GM18951 (cell line): ENCODE measurements around the gene LMBR1.
"Not testable (repeated sequence)": the region's sequence is repeated elsewhere in the genome, so short reads cannot be mapped to it uniquely, and the experiment has no call there.

Experiments used
- POLR2A ChIP-seq: IDR thresholded peaks from 4 replicates; pipeline ENCODE4 v1.6.1; 2011; ENCODE audit warnings: mild to moderate bottlenecking; ENCODE audit not compliant: insufficient read length, insufficient read depth; ENCODE audit errors: extremely low read depth
- in situ Hi-C: fragments of 300-500 bp; cut with MboI; formaldehyde crosslinking; loops from one replicate; pipeline ENCODE4 v1.12.0; 2022; ENCODE audit warnings: low sequenced_read_pairs, mixed read lengths, inconsistent platforms; ENCODE audit not compliant: unreplicated experiment

Gene LMBR1

DNA sequence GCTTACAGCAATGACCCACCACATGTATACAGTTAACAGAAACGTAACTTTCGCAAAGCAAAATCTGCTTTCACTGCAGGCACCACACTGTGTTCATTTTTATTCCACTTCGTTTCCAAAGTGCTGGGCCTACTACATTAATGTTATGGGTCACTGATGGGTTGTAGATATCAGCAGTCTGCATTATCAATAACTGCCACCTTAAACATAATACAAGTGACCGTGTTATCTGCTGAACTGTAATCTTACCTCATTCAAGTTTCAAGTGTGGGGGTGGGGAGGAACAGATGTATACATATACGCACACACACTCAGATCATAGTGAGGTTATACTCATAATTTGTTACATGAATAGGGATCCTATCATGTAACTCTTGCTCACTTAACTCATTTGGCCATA is 231.3 kb downstream of the LMBR1 start:
- no peak for TF ChIP-seq POLR2A
- in situ Hi-C loops, result no loop called here

GRCh38 chr7:156659961-156660360 is 233.0 kb downstream of the LMBR1 start:
- no peak for TF ChIP-seq POLR2A
- in situ Hi-C loops, result no loop called here

DNA sequence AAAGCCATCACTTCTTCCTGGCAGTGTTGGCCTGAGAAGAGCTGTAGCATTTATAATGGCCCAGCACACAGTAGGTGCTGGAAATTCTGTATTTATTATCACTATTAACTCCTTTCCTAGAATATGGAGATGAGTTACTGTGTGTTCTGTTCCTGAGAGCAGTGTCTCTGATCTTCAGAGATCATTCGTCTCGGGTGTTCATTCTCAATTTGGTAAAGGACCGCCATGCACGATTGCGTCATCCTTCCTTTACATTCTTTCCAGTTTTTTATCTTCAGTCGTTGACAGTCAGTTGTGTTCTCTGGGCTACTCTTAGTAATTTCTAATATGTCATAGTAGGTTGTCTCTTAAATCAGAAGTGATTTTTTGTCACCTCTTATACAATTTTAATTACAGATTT is 233.8 kb downstream of the LMBR1 start:
- TF ChIP-seq POLR2A, result no peak
- in situ Hi-C loops, result no loop called here

GRCh38 chr7:156657681-156658080 is 235.3 kb downstream of the LMBR1 start:
- no peak for TF ChIP-seq POLR2A
- in situ Hi-C loops, result no loop called here

DNA sequence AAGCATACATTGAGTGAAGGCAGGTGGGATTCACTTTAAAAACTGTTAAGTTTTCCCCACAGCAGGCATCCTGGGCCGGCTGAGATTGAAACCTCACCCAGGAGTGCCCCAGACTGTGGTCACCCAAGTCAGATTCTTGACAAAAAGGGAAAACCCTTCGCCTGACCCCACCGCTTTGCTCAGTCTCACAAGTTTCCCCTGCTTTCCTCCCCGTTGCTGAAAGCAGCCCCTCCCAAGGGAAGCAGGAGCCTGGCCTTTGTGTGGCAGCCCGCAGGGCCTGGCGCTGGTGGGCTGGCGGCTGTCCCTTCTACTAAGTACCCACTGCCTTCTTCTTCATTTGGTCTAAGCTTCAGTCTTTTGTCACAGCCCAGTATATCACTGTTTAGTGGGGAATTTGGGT is 236.4 kb downstream of the LMBR1 start:
- no peak for TF ChIP-seq POLR2A
- in situ Hi-C loops, result no loop called here

DNA sequence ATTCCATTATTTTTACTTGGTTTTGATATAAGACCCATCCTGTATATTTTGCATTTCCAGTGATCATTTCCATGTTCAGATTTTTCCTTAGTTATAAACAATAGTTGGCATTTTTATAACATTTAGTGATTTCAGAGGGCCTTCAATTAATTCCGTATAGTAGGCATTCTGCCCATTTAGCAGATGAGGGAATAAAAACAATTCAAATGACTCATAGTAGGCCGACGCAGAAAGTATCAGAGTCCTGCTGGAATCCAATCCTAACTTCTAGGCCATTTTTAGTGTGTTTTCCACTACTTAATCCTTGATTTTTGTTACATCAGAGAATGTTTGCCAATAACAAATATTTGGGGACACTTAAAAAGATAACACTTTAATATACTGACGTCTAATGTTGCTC is 237.0 kb downstream of the LMBR1 start:
- in situ Hi-C loops, result no loop called here
- TF ChIP-seq POLR2A, result no peak

GRCh38 chr7:156655251-156655650 is 237.7 kb downstream of the LMBR1 start:
- in situ Hi-C loops, result no loop called here
- no peak for TF ChIP-seq POLR2A

DNA sequence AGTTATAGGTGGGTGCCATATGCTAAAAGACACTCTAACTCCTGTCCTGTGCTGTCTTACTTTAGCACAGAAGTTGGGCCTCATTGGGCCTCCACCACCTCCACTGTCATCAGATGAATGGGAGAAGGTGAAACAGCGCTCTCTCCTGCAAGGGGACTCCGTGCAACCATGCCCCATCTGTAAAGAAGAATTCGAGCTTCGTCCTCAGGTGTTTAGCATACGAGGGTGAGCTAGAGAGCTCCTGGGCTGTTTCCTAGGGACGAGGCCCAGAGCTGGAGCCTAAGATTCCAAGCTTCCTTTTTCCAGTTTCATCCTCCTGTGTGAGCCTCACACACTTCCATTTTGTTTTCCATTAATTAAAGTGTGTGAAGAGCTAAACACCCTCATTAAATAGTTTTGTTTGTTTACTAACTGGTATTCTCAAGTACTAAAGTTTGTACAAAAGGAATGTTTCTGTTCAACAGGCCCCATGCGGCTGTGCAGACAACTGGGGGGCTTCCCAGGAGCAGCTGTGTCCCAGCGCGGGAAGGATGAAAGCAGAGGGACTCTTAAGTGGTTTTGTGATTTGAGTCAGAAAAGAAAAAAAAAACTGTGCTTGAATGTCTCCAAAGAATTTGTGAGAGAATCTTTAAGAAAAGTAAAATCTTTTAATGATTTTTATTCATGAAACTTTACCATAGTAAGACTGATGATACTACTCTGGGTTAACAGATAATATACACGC is 238.3 kb downstream of the LMBR1 start:
- in situ Hi-C loops, result no loop called here
- TF ChIP-seq POLR2A, result no peak

GRCh38 chr7:156652886-156653568 is 240.0 kb downstream of the LMBR1 start:
- TF ChIP-seq POLR2A, result no peak
- in situ Hi-C loops, result no loop called here

DNA sequence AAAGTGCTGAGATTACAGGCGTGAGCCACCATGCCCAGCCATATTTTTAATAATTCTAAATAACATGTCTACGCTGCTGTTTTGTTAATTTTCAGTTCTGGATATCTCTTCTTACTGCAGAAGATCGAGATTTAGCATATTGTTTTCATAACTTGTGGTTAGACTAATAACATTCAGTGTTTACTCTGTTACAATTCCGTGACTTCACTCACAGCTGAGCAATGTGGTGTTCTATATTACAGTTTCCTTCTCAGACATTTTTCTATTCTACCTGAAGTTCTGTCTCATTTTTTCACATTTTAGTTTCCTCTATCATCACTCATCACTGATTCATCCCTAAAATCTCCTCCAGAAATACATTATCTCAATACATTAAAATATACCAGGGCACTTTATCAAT is 241.5 kb downstream of the LMBR1 start:
- TF ChIP-seq POLR2A, result no peak
- in situ Hi-C loops, result no loop called here

DNA sequence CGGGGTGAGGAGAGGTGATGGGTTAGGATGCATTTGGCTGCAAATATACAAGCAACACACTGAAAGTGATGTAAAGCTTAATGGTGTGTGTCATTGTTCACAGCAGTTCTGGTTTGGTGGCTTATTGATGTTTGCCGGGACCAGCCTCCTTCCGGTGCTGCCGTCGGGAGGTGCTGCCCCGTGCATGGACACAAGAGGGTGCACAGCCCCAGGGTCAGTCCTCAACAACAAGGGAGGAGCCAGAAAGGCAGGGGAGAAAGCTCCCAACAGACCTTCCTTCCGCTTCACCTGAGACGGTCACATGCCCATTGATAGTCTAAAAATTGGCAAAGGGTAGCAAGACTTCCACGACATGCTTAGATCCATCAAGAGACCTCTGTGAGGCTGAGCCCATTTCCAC is 242.9 kb downstream of the LMBR1 start:
- TF ChIP-seq POLR2A, result no peak
- in situ Hi-C loops, result no loop called here

- in situ Hi-C loops, result not testable (repeated sequence)
These were observed 245.7 kb downstream of the LMBR1 start for GRCh38 chr7:156647330-156647729.

DNA sequence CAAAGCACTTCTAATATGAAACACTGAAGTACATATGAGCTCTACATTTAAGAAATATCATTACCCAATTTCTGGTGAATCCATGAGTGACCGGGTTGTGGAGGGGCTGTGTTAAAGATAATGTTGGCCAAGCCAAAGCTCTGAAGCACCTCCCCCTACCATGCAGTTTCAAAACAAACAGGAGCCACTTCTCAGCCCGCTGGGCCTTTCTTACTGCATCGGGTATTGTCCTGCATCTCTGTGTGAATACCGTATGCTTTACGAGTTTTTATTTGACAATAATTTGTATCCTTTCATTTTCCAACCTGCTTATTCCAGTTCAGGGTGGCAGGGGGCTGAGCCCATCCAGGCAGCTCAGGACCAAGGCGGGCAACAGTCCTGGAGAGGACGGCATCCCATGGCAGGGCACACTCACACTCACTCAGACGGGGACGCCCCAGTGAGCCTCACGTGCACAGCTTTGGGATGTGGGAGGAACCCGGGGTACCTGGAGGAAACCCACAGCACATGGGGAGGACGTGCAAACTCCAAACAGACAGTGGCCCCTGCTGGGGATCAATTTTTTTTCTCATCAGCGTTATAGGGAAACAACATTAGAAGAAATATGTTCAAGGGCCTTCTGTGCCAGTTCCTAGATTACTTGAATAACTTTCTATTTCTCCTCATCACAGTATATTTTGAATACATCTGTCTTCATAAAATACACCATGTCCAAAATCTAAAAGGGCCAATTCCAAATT is 250.5 kb downstream of the LMBR1 start:
- no peak for TF ChIP-seq POLR2A
- in situ Hi-C loops, result no loop called here
